Measurements from ENCODE around the gene MAB21L3.

DNA sequence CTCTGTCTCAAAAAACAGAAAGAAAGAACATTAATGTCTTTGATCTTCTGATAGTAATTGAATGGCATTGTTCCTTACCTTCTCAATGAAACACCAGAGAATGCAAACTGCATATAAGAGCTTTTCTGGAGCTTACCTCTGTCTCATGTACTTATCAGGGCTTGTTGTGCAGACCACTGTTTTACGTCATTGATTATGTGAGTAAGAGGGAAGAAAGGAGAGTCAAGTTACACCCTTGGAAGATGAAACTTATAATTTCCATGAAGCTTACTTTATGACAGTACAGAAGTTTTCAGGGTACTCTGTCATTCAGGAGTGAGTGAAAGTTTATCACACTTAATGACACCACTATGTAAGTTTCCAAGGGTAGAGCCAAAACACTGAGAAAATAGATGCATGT, 49.0 kb upstream of the MAB21L3 start:
- no peak for TF ChIP-seq POLR2A (IDR thresholded peaks at IDR 0.05)
- TF ChIP-seq, protein P1, sequence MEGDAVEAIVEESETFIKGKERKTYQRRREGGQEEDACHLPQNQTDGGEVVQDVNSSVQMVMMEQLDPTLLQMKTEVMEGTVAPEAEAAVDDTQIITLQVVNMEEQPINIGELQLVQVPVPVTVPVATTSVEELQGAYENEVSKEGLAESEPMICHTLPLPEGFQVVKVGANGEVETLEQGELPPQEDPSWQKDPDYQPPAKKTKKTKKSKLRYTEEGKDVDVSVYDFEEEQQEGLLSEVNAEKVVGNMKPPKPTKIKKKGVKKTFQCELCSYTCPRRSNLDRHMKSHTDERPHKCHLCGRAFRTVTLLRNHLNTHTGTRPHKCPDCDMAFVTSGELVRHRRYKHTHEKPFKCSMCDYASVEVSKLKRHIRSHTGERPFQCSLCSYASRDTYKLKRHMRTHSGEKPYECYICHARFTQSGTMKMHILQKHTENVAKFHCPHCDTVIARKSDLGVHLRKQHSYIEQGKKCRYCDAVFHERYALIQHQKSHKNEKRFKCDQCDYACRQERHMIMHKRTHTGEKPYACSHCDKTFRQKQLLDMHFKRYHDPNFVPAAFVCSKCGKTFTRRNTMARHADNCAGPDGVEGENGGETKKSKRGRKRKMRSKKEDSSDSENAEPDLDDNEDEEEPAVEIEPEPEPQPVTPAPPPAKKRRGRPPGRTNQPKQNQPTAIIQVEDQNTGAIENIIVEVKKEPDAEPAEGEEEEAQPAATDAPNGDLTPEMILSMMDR (IDR thresholded peaks at IDR 0.05): no peak

All from suprapubic skin (tissue), 3 donors.